Stimulated activated CD4-positive, alpha-beta T cell treated with anti-CD3 and anti-CD28 coated beads, Interleukin-12 subunit alpha, Interleukin-12 subunit beta, amount 100 ng/mL, for 48 hours (primary cell): ENCODE results near the gene DPH7.
"Not testable (repeated sequence)": the region's sequence is repeated elsewhere in the genome, so short reads cannot be mapped to it uniquely, and the experiment has no call there.

Experiments used
- DNase-seq, 3 donors: peaks; one replicate each; pipeline ENCODE4 v3.0.0-alpha.2; 2020; ENCODE audit warnings: low read depth in 2 of 3, low spot score in 1 of 3

Gene DPH7

DNA sequence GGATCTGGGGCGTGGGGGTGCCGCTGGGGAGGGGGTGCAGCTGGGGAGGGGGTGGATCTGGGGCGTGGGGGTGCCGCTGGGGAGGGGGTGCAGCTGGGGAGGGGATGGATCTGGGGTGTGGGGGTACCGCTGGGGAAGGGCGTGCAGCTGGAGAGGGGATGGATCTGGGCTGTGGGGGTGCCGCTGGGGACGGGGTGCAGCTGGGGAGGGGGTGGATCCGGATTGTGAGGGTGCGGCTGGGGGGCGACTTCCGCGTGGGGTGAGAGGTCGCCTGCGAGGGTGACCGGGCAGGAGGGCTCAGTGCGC is 27.8 kb downstream of the DPH7 start:
- not testable (repeated sequence) for DNase-seq

DNA sequence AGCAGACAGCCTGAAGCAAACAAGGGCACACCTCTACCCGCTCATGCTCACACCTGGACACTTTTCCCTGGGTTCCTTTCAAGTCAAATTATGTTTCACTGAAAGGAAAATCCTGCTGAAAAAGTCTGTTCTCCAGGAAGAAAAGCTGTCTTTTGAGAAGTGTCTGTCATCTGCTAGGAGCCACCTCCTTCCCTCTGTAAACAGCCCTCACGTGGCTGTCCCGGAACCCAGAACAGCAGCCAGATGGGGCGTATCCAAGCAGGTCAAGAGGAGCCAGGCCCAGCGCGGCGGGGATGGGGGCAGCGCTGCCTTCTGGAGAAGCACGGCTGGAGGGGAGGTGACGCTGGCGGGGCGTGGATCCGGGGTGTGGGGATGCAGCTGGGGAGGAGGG is 28.5 kb downstream of the DPH7 start, which contains the start of gene PNPLA7:
Gene PNPLA7, minus strand, starts transcription at position 172 of the 391 bp plus-strand sequence. CDS start 205 bp downstream, outside the sequence.
- peak; percentile 10 to 29 (median 29) for DNase-seq

DNA sequence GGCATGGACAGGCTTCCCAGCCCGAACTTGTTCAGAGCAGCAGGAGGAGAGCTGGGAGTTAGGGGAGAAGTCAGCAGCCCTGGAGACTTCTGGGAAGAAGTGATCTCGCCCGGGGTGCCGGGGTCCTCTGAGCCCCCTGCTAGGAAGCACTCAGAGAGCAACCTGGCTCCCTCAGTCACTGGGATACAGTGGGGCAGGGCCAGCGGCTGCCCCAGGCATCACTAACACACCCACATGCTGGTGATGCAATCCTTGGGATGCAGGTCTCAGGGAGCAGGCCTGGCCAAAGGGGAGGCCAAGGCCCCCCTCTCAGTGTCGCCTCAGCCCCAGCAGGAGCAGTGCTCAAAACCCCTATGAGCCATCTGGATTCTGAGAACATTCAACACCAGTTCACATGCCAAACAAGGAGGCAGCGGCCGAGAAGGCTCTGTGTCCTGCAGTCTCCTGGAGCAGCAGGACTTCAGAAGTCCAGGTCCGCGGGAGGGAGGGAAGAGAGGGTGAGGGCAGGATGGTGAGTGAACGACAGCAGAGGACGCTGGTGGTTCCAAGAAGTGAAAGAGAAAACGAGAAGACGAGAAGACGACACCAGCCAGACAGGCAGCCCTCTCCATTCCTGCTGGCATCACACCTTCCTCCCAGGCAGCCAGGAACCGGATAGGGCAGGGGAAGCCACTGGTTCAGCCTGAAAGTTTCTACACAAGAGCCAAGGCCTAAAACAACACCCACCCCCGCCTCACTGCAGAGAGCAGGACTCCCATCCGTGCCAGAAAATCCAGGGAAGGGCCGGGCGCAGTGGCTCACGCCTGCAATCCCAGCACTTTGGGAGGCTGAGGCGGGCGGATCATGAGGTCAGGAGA is 30.8 kb downstream of the DPH7 start:
- no peak for DNase-seq

DNA sequence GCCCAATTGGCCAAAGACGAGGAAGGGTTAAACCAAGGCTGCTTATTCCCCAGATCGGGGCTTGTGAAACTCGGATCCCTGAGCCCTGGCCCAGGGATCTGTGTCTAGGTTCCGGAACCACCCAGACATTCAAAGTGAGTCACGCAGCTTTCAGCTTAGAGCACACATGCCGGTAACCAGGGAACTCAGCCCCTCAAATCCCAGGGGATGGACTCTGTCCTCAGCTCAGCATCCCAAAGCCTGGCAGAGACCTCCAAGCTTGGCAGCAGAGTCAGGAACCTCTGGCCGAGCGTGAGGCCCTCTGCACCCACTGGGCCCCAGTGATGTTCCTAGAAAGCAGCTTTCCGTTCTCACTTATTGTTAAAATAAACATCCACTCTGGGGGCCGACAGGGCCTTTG is 33.6 kb downstream of the DPH7 start:
- no peak for DNase-seq

DNA sequence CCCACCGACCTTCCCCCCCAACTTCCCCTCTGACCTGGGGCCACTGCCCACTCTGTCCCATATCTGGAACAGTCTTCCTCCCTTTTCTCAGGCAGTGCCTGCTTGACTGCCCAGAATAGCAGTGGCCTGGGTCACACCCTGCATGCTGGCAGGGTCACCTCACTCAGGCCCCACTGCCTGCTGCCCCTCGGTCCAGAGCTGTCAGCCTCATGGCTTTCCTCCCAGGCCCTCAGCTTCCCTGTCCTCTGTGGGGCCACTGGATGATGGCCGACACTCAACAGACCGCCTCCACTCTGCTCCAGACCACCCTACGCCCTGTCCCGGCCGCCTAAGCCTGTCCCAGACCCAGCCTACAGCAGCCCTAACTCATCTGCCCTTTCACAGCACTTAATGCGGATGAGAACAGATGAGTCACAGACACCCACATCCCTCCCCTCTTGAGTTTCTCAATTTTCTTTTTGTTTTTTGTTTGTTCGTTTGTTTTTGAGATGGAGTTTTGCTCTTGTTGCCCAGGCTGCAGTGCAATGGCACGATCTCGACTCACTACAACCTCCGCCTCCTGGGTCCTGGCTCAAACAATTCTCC is 34.5 kb downstream of the DPH7 start:
- DNase-seq, result no peak

DNA sequence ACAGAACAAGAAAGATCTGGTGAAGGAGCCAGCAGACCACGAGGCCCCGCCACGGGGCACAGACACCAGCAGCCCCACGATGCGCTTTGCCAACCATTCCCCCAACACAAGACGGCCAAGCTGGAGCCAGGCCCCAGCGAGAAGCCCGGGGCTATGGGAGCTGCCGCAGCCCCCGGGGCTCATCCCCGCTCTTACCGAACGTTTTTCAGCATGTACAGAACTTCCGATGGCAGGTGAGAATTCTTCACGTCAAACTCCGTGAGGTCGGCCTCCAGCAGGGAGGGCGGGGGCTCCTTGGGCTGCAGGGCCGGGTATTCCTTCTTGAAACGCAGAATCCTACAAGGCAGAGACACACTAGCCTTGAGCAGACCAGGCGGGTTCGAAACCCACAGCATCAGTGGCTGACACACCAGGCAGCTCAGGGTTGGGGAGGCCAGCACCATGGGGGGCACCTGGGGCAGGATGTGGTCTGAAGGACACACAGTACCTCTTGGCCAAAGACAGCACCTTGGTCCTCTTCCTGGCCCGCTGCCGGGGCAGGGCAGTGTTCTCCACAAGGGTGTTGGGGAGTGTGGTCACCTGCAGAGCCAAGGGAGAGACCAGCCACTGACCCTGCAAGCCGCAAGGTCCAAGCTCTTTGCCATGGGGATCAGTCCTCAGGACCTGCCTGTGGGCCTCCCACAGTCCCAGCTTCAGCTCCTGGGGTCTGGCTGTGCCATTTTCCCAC is 35.3 kb downstream of the DPH7 start:
- DNase-seq, result no peak

DNA sequence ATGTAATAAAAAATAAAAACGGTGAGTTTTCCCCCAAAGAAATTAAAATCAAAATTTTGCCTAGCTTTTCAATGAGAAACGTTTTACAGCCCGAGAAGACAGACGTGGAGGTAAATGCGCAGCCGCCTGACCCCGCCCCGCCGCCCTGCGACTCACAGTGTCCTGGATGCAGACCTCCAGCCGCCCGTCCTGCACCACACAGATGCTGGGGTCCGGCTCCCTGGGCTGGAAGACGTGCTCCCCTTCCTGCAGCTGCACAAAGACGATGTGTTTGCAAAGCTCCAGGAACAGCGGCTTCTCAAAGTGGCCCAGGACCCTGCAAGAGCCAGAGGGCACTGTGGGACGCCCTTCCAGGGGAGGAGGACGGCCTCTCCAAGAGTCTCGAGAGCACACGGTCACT is 36.2 kb downstream of the DPH7 start:
- no peak for DNase-seq

DNA sequence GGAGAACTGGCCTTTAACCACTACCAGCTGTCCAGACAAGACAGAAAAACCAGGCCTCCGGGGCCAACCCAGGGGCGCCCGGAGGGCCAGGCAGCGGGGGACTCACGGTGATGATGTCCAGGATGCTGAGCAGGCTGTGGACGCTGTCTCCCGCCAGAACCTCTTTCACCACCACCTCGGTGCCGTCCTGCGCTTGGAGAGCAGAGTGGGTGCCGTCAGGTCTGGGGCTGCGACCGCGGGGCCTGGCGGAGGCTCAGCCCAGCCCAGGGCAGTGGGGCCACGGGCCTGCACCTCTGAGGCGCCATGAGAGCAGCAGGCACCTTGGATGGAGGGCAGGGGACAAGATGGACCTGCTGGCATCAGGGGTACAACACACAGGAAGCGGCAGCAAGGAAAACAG is 38.2 kb downstream of the DPH7 start:
- no peak for DNase-seq

DNA sequence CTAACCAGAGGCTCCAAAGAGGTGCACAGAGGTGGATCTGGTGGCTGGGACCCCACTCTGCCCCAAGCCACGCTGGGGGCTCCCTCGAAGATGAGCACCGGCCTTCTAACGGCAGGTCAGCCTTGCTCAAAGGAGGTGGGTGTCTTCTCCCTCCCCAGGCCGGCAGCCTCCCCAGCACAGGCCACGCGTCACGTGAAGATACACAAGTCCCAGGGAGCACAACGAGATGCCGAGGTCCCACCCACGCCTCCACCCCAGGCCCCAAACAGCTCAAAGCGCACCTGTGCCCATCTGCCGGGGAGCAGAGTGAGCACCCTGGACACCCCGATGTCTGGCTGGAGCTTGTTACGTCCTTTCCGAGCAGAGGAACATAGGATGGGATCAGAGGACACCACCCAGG is 40.7 kb downstream of the DPH7 start:
- DNase-seq, result no peak

DNA sequence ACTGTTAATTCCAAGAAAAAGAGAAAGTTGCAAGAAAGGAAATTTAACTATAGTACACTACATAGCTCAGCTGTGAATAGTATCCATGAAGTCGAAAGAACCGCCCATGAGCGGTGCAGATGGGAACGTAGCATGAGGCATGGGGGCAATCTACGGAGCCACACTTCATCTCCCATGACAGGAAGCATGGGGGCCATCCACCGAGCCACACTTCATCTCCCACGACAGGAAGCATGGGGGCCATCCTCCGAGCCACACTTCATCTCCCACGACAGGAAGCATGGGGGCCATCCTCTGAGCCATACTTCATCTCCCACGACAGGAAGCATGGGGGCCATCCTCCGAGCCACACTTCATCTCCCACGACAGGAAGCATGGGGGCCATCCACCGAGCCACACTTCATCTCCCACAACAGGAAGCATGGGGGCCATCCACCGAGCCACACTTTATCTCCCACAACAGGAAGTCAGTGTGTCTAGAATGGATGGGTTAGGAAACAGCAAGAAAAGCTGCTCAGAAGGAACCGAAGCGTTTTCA is 42.1 kb downstream of the DPH7 start:
- not testable (repeated sequence) for DNase-seq

DNA sequence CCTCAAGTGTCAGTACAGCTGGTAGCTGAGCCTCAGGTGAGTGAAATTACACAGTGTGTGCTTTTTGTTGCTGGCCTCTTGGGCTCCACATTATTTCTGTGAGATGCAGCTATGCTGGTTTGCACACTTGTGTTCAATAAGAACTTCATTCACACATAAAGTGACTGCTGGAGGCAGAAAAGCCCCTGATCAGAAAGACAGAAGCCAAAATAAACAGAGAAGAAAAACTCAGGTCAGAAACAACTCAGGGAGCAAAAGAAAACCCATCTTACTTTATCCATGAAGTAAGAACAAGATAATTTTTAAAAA is 43.7 kb downstream of the DPH7 start:
- no peak for DNase-seq

DNA sequence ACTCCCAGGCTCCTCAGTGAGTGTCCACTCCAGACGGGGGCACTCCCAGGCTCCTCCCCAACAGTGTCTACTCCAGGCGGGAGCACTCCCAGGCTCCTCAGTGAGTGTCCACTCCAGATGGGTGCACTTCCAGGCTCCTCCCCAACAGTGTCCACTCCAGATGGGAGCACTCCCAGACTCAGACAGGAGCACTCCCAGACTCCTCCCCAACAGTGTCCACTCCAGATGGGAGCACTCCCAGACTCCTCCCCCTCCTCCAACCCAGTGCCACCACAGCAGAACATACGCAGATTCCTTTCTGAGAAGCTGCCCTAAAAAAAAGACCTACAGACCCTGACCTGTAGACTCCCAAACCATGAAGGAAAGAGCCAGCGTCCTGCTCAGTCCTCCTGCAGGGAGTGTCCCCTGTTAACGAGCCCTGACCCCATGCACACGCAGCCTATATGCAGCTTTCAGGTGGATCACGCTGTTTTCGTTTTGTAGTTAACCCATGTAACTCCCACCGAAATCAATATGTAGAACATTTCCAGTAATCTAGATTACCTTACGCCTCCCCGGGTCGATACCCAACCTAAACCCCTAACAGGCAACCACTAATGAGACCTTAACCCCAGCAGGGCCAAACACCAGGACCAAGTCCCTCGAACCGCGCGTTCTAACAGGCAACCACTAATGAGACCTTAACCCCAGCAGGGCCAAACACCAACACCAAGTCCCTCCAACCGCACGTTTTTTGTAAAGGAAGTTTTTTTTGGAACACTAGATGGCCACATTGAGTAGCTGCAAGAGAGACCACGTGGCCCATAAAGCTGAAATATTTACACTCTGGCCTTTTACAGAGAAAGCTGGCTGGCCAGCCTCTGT is 44.2 kb downstream of the DPH7 start:
- peak in 1 of 3 donors; percentile 20 for DNase-seq

DNA sequence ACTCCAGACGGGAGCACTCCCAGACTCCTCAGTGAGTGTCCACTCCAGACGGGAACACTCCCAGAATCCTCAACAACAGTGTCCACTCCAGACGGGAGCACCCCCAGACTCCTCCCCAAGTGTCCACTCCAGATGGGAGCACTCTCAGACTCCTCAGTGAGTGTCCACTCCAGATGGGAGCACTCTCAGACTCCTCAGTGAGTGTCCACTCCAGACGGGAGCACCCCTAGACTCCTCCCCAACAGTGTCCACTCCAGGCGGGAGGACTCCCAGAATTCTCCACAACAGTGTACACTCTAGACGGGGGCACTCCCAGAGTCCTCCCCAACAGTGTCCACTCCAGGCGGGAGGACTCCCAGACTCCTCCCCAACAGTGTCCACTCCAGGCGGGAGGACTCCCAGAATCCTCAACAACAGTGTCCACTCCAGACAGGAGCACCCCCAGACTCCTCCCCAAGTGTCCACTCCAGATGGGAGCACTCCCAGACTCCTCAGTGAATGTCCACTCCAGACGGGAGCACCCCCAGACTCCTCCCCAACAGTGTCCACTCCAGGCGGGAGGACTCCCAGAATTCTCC is 45.7 kb downstream of the DPH7 start:
- DNase-seq, result not testable (repeated sequence)

DNA sequence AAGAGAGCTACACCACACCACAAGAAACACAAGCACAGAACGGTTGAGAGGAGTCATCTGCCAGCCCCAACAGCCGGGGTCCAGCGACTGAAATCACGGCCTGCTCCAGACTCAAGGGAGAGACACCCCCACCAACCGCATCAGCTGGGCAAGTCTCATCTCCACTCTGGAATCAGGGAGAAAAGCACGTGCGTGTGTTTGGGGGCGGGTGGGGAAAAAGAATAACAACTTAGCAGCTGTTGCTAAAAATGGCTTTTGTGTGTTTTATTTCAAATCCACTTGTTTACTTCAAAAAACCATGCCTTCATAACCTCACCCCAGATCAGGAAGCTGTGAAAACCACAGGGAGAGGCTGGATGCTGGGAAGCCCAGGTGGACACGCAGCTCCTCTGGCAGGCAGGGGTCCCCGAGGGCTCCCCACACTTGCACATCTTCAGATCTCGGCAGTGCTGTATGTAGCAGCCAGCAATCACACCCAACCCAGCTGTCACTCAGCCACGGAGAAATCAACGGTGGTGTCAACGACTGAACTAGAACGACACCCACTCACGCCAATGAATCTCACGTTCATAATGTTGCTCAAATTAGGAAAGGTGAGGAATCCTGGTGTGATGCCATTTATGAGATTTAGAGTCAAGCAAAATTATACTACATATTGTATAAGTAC is 47.5 kb downstream of the DPH7 start:
- DNase-seq, result no peak

DNA sequence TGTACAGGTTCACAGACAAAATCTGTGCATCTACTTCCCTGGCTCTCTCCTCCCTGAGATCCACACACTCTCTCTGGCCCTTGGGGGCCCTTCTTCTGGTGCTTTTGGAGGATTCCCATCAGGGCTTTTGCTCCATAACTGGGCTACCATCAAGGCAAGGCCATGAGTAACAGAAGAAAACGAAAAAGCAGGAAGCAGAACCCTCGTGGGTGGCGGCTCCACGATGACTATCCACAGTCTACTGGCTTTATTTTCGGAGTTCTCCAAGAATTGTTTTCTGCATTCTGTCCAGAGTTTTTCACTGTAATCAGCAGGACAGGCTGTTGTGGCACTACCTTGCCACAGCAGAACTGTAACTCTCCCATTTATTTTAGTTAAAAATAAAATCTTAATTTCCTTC is 48.4 kb downstream of the DPH7 start:
- DNase-seq, result no peak

DNA sequence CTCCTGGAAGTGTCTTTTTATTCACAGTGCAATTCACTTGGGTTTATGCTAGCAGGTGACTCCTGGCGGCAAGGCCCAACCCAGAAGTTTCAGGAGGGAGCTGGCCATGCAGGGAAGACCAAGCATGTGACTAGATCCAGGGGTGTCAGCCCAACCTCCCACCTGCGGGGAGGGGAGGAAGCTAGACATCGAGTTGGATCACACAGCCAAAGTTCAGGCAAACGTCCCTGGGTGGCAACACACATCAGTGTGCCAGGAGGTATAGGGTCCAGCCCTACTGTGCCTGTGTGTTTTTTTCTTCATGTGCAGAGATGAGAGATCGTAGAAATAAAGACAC is 53.8 kb downstream of the DPH7 start:
- no peak for DNase-seq

DNA sequence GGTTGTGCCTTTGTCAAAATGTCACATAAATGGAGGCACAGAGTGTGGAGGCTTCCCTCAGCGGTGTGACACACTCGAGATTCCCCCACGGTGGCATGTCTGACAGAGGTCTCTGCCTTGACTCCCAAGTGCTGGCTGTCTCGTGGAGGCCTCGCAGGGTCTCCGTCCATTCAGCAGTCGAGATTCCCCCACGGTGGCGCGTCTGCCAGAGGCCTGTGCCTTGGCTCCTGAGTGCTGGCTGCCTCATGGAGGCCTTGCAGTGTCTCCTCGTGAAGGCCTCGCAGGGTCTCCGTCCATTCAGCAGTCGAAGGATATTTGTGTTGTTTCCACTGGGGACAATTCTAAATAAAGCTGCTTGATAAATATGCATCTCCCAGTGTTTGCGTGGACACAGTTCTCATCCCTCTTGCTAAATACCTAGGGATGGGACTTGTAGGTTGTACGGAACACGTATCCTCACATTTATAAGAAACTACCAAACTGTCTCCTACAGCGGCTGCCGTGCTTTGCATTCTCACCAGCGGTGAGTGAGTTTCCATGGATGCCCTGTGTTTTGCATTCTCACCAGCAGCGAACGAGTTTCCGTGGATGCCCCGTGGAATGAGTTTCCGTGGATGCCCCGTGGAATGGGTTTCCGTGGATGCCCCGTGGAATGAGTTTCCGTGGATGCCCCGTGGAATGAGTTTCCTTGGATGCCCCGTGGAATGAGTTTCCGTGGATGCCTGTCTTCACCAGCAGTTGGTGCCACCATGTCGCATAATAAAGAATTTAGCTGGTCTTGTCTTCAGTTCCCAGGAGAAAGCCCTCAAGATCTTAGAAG is 54.4 kb downstream of the DPH7 start:
- DNase-seq, result no peak

DNA sequence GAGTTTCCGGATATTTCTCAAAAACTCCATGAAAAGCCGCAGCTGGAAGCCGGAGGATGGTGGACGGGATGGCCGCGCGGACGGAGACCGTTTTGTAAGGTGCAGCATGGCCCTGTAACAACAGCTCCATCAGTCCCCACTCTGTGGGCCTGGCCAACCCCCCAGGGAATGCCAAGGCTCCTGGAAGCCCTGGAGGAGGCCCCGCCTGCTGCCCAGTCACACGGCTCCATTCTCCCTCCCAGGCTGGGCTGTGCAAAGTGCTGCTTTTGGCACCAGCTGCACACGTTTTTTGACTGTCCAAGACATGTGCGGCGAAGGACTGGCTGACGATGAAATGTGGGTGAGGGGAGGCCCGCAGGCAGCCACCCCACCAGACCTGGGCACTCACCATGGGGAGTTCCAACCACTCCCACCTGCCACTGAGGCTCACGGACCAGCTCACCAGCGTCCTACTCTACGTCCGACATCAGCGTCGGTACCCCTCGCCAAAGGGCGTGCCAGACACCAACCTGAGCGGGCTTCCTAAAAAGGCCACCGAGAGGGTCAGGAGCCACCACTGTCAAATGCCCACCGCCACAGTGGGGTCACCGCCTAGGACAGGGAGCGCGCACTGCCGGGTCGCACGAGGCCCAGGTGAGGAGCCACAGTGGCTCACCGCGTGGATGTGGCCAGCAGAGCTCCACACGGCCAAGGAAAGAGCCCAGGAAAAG is 55.8 kb downstream of the DPH7 start:
- no peak for DNase-seq

DNA sequence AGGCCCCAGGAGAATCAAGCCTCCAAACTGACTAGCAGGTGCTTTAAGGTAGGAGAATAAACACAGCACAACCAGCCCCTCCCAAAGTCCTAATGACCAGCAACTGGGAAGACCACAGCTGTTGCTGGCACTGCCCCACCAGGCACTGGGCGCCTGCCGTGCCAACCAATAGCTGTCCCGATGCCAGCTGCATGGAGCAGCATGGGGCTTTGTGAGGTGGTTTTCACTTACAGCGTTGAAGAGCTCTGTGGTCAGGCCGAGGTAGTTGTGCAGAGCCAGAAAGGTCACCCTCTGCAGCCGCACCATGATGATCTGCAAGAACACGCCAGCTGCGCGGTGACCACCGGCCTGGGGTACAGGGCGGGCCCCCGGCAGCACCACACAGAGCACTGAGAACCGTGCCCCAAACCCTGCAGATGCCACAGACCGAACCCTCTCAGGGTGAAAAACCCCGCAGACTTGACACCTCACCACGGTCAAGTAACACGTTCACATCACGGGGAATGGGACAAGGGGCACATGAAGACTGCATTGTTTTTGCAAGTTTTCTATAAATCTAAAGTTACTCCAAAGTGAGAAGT is 57.2 kb downstream of the DPH7 start:
- DNase-seq, result no peak
